Measurements from ENCODE around the gene CDH23.

GRCh38 chr10:71657604-71658466 is 261.1 kb downstream of the CDH23 start:
- TF ChIP-seq ZFP30 (CRISPR knock-in tag; IDR thresholded peaks at IDR 0.05) (no peak), ZNF8 (CRISPR knock-in tag; IDR thresholded peaks at IDR 0.05) (no peak), RARB (CRISPR knock-in tag; IDR thresholded peaks at IDR 0.05) (no peak), CREB5 (CRISPR knock-in tag; IDR thresholded peaks at IDR 0.05; ENCODE audit: low read depth) (no peak), CSRNP3 (CRISPR knock-in tag; IDR thresholded peaks at IDR 0.05) (no peak), ARNTL (CRISPR knock-in tag; IDR thresholded peaks at IDR 0.05; ENCODE audit: borderline replicate concordance, low read depth) (no peak), PATZ1 (CRISPR knock-in tag; IDR thresholded peaks at IDR 0.05; ENCODE audit: borderline replicate concordance) (no peak), ZNF70 (CRISPR knock-in tag; IDR thresholded peaks at IDR 0.05) (no peak), TOX (CRISPR knock-in tag; IDR thresholded peaks at IDR 0.05; ENCODE audit: borderline replicate concordance) (no peak), CSDC2 (CRISPR knock-in tag; IDR thresholded peaks at IDR 0.05) (no peak), ISL1 (CRISPR knock-in tag; IDR thresholded peaks at IDR 0.05) (no peak), PPARA (CRISPR knock-in tag; IDR thresholded peaks at IDR 0.05; ENCODE audit: borderline replicate concordance) (no peak), OSR1 (CRISPR knock-in tag; IDR thresholded peaks at IDR 0.05) (no peak)
